ENCODE results near the gene NDUFAF4.

The NDUFAF4 gene

DNA sequence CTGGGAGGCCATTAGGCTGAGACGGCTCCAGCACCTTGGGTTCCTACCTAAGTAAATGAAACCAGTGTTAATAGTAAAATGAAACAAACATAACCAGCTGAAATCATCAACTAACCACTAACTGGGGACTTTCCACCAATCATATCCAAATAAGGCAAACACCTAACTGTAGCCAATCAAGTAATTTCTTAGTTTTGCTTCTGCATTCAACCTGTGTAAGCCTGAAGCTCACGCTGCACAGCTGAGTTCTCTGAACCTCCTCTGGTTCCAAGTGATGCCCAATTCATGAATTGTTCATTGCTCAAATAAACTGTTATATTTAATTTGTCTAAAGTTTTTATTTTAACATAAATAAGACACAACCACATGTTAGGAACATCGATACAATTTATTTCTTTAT is 49.4 kb upstream of the NDUFAF4 start:
- H3K4me1 ChIP-seq (ENCODE audit: control insufficient read depth, insufficient read depth, low read length): no peaks in the 10 kb centered on the region
- ChIA-PET CTCF (no interaction called here), POLR2A (no interaction called here)
- no peak overlapping the region for H3K27ac ChIP-seq (ENCODE audit: extremely low read depth, low read depth, low read length)
- H3K36me3 ChIP-seq (ENCODE audit: control insufficient read depth in 2 of 2, insufficient read depth in 1 of 2, low read length in 2 of 2): no peaks in the 10 kb centered on the region
- TF ChIP-seq ZNF391 (tag by site-specific recombination; IDR thresholded peaks at IDR 0.05; ENCODE audit: borderline replicate concordance, low read depth) (no peak), HOXC10 (CRISPR knock-in tag; IDR thresholded peaks at IDR 0.05) (no peak), IKZF3 (tag by site-specific recombination; IDR thresholded peaks at IDR 0.05) (no peak), ZNF791 (tag by site-specific recombination; IDR thresholded peaks at IDR 0.05) (no peak), SP7 (tag by site-specific recombination; IDR thresholded peaks at IDR 0.05) (no peak), ZNF549 (tag by site-specific recombination; IDR thresholded peaks at IDR 0.05) (peak; percentile 93)
- H3K9me3 ChIP-seq (ENCODE audit: control insufficient read depth, insufficient read depth, low read depth, low read length): no peaks in the 10 kb centered on the region
- H3K4me3 ChIP-seq (ENCODE audit: low read depth, low read length): no peak overlapping the region

DNA sequence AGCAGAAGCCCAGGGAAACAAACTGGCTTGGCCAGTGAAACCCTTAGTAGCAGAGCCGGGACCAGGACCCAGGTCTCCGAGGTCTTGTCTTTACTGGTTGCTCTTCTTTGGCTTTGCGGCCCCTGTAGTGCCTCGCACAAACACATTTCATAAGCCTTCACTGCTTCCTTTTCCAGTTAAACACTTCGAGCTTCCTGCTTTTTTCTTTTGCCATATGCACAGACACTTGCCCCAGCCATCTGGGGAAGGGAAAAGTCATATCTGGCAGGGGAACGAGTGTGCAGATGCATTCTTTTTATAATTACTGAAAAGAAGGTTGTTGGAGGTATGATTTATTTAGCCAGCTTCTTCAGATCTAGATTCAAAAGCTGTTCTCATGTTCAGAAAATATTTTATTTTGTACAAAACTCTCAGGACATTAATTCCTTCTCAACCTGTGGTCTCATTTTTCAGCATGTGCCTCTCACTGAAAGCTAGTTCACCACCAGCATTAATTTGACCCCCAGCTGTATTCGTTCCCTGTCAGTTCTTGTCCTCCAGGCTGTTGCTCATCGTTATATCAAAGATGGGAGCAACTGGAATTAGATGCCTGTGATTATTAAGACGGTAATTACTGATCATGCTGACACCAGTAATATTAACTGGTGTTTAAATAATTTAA is 46.0 kb upstream of the NDUFAF4 start:
- no peak overlapping the region for H3K27ac ChIP-seq (ENCODE audit: extremely low read depth, low read depth, low read length)
- ChIA-PET CTCF (interaction anchor here (0.7 to 1.1 kb wide), 3 partner anchors 46 to 1907 kb away, joined by 3 read pairs; no protein-coding TSS in a partner anchor), POLR2A (interaction anchor here (0.7 to 1.2 kb wide), 2 partner anchors 9 to 1891 kb away, joined by 3 to 4 read pairs; partner anchors contain the start of gene POU3F2)
- no peak for TF ChIP-seq ZNF514 (tag by site-specific recombination; IDR thresholded peaks at IDR 0.05)
- TF ChIP-seq ZNF2 (tag by site-specific recombination; IDR thresholded peaks at IDR 0.05): no peak
- no peak for TF ChIP-seq ZNF76 (tag by site-specific recombination; IDR thresholded peaks at IDR 0.05; ENCODE audit: borderline replicate concordance, low read depth)
- TF ChIP-seq ZNF548 (tag by site-specific recombination; IDR thresholded peaks at IDR 0.05): no peak
- H3K9me3 ChIP-seq (ENCODE audit: control insufficient read depth, insufficient read depth, low read depth, low read length): no peaks in the 10 kb centered on the region
- peaks cover 11% of the 10 kb centered on the region for H3K4me1 ChIP-seq (ENCODE audit: control insufficient read depth, insufficient read depth, low read length)
- H3K4me3 ChIP-seq (ENCODE audit: low read depth, low read length): no peak overlapping the region
- no peaks in the 10 kb centered on the region for H3K36me3 ChIP-seq (ENCODE audit: control insufficient read depth in 2 of 2, insufficient read depth in 1 of 2, low read length in 2 of 2)

GRCh38 chr6:96942676-96943075 is 45.0 kb upstream of the NDUFAF4 start:
- Histone ChIP-seq H3K4me3 (ENCODE audit: low read depth, low read length) (no peak overlapping the region), H3K9me3 (ENCODE audit: control insufficient read depth, insufficient read depth, low read depth, low read length) (no peaks in the 10 kb centered on the region), H3K4me1 (ENCODE audit: control insufficient read depth, insufficient read depth, low read length) (peaks cover 13% of the 10 kb centered on the region), H3K36me3 (ENCODE audit: control insufficient read depth in 2 of 2, insufficient read depth in 1 of 2, low read length in 2 of 2) (no peaks in the 10 kb centered on the region), H3K27ac (ENCODE audit: extremely low read depth, low read depth, low read length) (no peak overlapping the region)
- TF ChIP-seq ZSCAN4 (tag by site-specific recombination; IDR thresholded peaks at IDR 0.05) (0 out of 2 replicates have a peak, but pooled peaks have one; percentile 60), ZNF776 (tag by site-specific recombination; IDR thresholded peaks at IDR 0.05; ENCODE audit: borderline replicate concordance) (no peak)
- ChIA-PET POLR2A (interaction anchor here (1.2 kb wide), 1 partner anchor 8 kb away, joined by 3 read pairs; no protein-coding TSS in a partner anchor), CTCF (interaction anchor here (1.3 kb wide), 1 partner anchor 44 kb away, joined by 5 read pairs; no protein-coding TSS in a partner anchor)

DNA sequence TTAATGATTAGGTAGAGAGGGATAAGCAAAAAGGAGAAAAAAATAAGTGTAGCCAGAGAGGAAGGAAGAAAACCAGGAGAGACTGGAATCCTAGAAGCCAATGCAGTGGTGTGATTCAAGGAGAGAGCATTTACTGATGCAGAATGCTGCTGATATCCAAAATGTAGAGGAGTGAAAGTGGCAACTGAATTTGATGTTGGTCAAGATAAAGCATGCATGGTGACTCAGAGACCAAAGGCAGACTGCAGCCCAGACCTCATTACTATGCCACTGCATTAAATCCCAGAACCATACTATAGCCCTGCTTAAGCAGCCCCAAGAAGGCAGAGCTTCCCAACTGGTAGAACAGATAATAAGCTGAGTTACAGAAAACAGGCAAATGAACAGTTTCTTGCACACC is 42.6 kb upstream of the NDUFAF4 start:
- Histone ChIP-seq H3K4me1 (ENCODE audit: control insufficient read depth, insufficient read depth, low read length) (peaks cover 13% of the 10 kb centered on the region), H3K27ac (ENCODE audit: extremely low read depth, low read depth, low read length) (no peak overlapping the region), H3K9me3 (ENCODE audit: control insufficient read depth, insufficient read depth, low read depth, low read length) (no peaks in the 10 kb centered on the region), H3K4me3 (ENCODE audit: low read depth, low read length) (no peak overlapping the region), H3K36me3 (ENCODE audit: control insufficient read depth in 2 of 2, insufficient read depth in 1 of 2, low read length in 2 of 2) (no peaks in the 10 kb centered on the region)
- ChIA-PET CTCF (interaction anchor here (0.7 to 1.4 kb wide), 2 partner anchors 42 to 129 kb away, joined by 3 to 5 read pairs; no protein-coding TSS in a partner anchor), POLR2A (interaction anchor here (0.8 kb wide), 1 partner anchor 19 kb away, joined by 3 read pairs; no protein-coding TSS in a partner anchor)
- TF ChIP-seq ZNF2 (tag by site-specific recombination; IDR thresholded peaks at IDR 0.05) (no peak), KLF1 (tag by site-specific recombination; IDR thresholded peaks at IDR 0.05) (no peak), ZBTB10 (tag by site-specific recombination; IDR thresholded peaks at IDR 0.05) (no peak), PRDM6 (tag by site-specific recombination; IDR thresholded peaks at IDR 0.05) (no peak), RBAK (tag by site-specific recombination; IDR thresholded peaks at IDR 0.05) (no peak), ZNF311 (tag by site-specific recombination; IDR thresholded peaks at IDR 0.05; ENCODE audit: borderline replicate concordance) (no peak), ZNF24 (tag by site-specific recombination; IDR thresholded peaks at IDR 0.05) (no peak), ZNF791 (tag by site-specific recombination; IDR thresholded peaks at IDR 0.05) (no peak), ZNF785 (tag by site-specific recombination; IDR thresholded peaks at IDR 0.05) (no peak), ZNF626 (tag by site-specific recombination; IDR thresholded peaks at IDR 0.05) (no peak), ZXDB (tag by site-specific recombination; IDR thresholded peaks at IDR 0.05) (no peak), ZNF544 (tag by site-specific recombination; IDR thresholded peaks at IDR 0.05) (no peak), ZSCAN16 (tag by site-specific recombination; IDR thresholded peaks at IDR 0.05) (no peak)
